PC-3 (cell line): ENCODE data around the gene KRTAP12-4.

Source experiments
- CTCF ChIP-seq: fragments of 300-600 bp; sonication (generic); conservative IDR thresholded peaks from 2 replicates; pipeline ENCODE4 v1.5.1; 2017; ENCODE audit warnings: antibody characterized with exemption, low read depth, mild to moderate bottlenecking, low read length
- EZH2 ChIP-seq: fragments of 300-600 bp; sonication (generic); IDR thresholded peaks from one replicate; pipeline ENCODE4 v1.6.1; 2017; ENCODE audit warnings: antibody characterized with exemption, mild to moderate bottlenecking, low read length; ENCODE audit not compliant: unreplicated experiment
- EZH2phosphoT487 ChIP-seq: fragments of 300-600 bp; sonication (generic); IDR thresholded peaks from 2 replicates; pipeline ENCODE4 v1.6.1; 2018; ENCODE audit warnings: mild to moderate bottlenecking, antibody characterized with exemption, low read length, borderline replicate concordance

- no peak for TF ChIP-seq CTCF
- TF ChIP-seq EZH2, result no peak
- no peak for TF ChIP-seq EZH2phosphoT487
Measured at GRCh38 chr21:44682580-44683151, 28.2 kb upstream of the KRTAP12-4 start.
